Neural progenitor cell (in vitro differentiated cells): ENCODE measurements around the gene C1GALT1. TPM values are rescaled to one million over a fixed set of nuclear protein-coding genes. Genes with fewer than 3 reads are reported as not detected.

ENCODE experiments used
- DNase-seq: peaks from one replicate; pipeline ENCODE4 v3.0.0-alpha.2; 2016; ENCODE audit warnings: low spot score
- H2AFZ ChIP-seq: fragments of 200-600 bp; sonication (generic); replicated peaks from 2 replicates; pipeline ENCODE4 v1.6.1; 2016; ENCODE audit warnings: antibody characterized with exemption
- H3F3A ChIP-seq: fragments of 200-600 bp; sonication (generic); 2 replicates; pipeline ENCODE4 v1.6.1; 2016; ENCODE audit warnings: antibody characterized with exemption, low read depth
- H3K27ac ChIP-seq: fragments of 200-600 bp; sonication (generic); 2 replicates; pipeline ENCODE4 v1.5.1; 2016; ENCODE audit warnings: mild to moderate bottlenecking
- H3K27me3 ChIP-seq: fragments of 200-600 bp; sonication (generic); 2 replicates; pipeline ENCODE4 v1.6.1; 2016; ENCODE audit warnings: mild to moderate bottlenecking, moderate library complexity
- H3K36me3 ChIP-seq: fragments of 200-600 bp; sonication (generic); 2 replicates; pipeline ENCODE4 v1.5.1; 2016
- H3K4me1 ChIP-seq: fragments of 200-600 bp; sonication (generic); 2 replicates; pipeline ENCODE4 v1.6.1; 2016; ENCODE audit warnings: mixed run types
- H3K4me2 ChIP-seq: fragments of 200-600 bp; sonication (generic); 2 replicates; pipeline ENCODE4 v1.6.1; 2016
- H3K4me3 ChIP-seq: fragments of 200-600 bp; sonication (generic); 2 replicates; pipeline ENCODE4 v1.5.1; 2016
- H3K79me2 ChIP-seq: fragments of 200-600 bp; sonication (generic); 2 replicates; pipeline ENCODE4 v1.6.1; 2016; ENCODE audit warnings: low read depth
- H3K9ac ChIP-seq: fragments of 200-600 bp; sonication (generic); 2 replicates; pipeline ENCODE4 v1.6.1; 2016
- H3K9me3 ChIP-seq: fragments of 200-600 bp; sonication (generic); 2 replicates; pipeline ENCODE4 v1.5.1; 2016; ENCODE audit warnings: low read depth
- H4K20me1 ChIP-seq: fragments of 200-600 bp; sonication (generic); 2 replicates; pipeline ENCODE4 v1.6.1; 2016; ENCODE audit warnings: low read depth
- H3K27ac Mint-ChIP-seq: 3 replicates; pipeline ENCODE4 v1.8.0; 2021; ENCODE audit warnings: mixed read lengths
- H3K27me3 Mint-ChIP-seq: 2 replicates; pipeline ENCODE4 v1.8.0; 2022; ENCODE audit warnings: low read depth, mild to moderate bottlenecking, inconsistent platforms, moderate library complexity, mixed read lengths; ENCODE audit not compliant: insufficient read depth
- H3K36me3 Mint-ChIP-seq: 3 replicates; pipeline ENCODE4 v1.8.0; 2021; ENCODE audit warnings: mixed read lengths
- H3K4me1 Mint-ChIP-seq: 3 replicates; pipeline ENCODE4 v1.8.0; 2021; ENCODE audit warnings: mixed read lengths
- H3K4me3 Mint-ChIP-seq: 3 replicates; pipeline ENCODE4 v1.8.0; 2021; ENCODE audit warnings: mild to moderate bottlenecking, moderate library complexity, mixed read lengths
- H3K9me3 Mint-ChIP-seq: 3 replicates; pipeline ENCODE4 v1.8.0; 2020; ENCODE audit warnings: mixed read lengths
- EZH2 ChIP-seq: fragments of 200-600 bp; sonication (generic); IDR thresholded peaks from 2 replicates; pipeline ENCODE4 v1.6.1; 2017; ENCODE audit warnings: antibody characterized with exemption, mild to moderate bottlenecking, moderate library complexity
- EZH2phosphoT487 ChIP-seq: fragments of 200-600 bp; sonication (generic); IDR thresholded peaks from 2 replicates; pipeline ENCODE4 v1.6.1; 2017; ENCODE audit warnings: antibody characterized with exemption
- total RNA-seq: library from RNA; depleted of rRNA; stranded (reverse); fragments of >200 nt; gene quantifications from 2 replicates; pipeline ENCODE4 v1.2.3, GENCODE V29; 2015; ENCODE audit warnings: low replicate concordance
- TF ChIP-seq, protein P1 (sequence below): fragments of 200-600 bp; sonication (generic); IDR thresholded peaks from 2 replicates; pipeline ENCODE4 v1.5.1; 2017; ENCODE audit warnings: antibody characterized with exemption, mild to moderate bottlenecking

C1GALT1 gene
- total RNA-seq, 1 donor from 2014 or later = 59.2 TPM

DNA sequence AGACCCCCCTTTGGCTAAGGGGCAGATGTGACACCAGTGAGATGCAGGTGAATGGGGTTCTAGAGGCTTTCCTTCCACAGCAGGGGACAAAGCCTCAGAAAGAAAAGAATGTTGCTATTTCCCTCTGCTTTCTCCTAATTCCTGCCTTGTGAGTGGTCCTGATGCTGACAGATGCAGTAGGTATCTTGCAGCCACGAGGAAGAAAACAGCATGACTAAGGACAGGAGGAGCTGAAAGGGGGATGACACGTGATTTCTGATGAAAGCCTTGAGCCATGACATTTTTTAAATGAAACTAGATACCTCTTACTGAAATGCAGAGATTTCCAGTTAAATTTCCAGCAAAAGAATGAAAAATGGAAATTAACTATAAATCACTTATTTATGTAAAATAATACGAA lies 92.4 kb downstream of the C1GALT1 start:
- Histone ChIP-seq H2AFZ (no peak overlapping the region), H4K20me1 (no peaks in the 10 kb centered on the region), H3K79me2 (no peaks in the 10 kb centered on the region), H3K4me2 (no peak overlapping the region), H3F3A (no peaks in the 10 kb centered on the region), H3K4me3 (no peak overlapping the region), H3K9me3 (no peaks in the 10 kb centered on the region), H3K4me1 (peaks cover 6% of the 10 kb centered on the region), H3K9ac (no peak overlapping the region), H3K36me3 (no peaks in the 10 kb centered on the region), H3K27ac (no peak overlapping the region), H3K27me3 (no peaks in the 10 kb centered on the region)
- no peak overlapping the region for H3K27ac Mint-ChIP-seq
- peak; percentile 17 for DNase-seq
- no peak overlapping the region for H3K4me3 Mint-ChIP-seq
- no peaks in the 10 kb centered on the region for H3K27me3 Mint-ChIP-seq
- H3K9me3 Mint-ChIP-seq = no peaks in the 10 kb centered on the region
- no peaks in the 10 kb centered on the region for H3K36me3 Mint-ChIP-seq
- H3K4me1 Mint-ChIP-seq = peaks cover 2% of the 10 kb centered on the region
- TF ChIP-seq EZH2phosphoT487 (no peak), EZH2 (no peak)
- TF ChIP-seq, protein P1, sequence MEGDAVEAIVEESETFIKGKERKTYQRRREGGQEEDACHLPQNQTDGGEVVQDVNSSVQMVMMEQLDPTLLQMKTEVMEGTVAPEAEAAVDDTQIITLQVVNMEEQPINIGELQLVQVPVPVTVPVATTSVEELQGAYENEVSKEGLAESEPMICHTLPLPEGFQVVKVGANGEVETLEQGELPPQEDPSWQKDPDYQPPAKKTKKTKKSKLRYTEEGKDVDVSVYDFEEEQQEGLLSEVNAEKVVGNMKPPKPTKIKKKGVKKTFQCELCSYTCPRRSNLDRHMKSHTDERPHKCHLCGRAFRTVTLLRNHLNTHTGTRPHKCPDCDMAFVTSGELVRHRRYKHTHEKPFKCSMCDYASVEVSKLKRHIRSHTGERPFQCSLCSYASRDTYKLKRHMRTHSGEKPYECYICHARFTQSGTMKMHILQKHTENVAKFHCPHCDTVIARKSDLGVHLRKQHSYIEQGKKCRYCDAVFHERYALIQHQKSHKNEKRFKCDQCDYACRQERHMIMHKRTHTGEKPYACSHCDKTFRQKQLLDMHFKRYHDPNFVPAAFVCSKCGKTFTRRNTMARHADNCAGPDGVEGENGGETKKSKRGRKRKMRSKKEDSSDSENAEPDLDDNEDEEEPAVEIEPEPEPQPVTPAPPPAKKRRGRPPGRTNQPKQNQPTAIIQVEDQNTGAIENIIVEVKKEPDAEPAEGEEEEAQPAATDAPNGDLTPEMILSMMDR = no peak

GRCh38 chr7:7276161-7276560 lies 93.8 kb downstream of the C1GALT1 start:
- Histone ChIP-seq H3K4me1 (peaks cover 6% of the 10 kb centered on the region), H3K9ac (no peak overlapping the region), H3F3A (no peaks in the 10 kb centered on the region), H3K27me3 (no peaks in the 10 kb centered on the region), H3K9me3 (no peaks in the 10 kb centered on the region), H4K20me1 (no peaks in the 10 kb centered on the region), H3K4me2 (no peak overlapping the region), H3K36me3 (no peaks in the 10 kb centered on the region), H2AFZ (no peak overlapping the region), H3K27ac (no peak overlapping the region), H3K79me2 (no peaks in the 10 kb centered on the region), H3K4me3 (no peak overlapping the region)
- Mint-ChIP-seq H3K4me3 (no peak overlapping the region), H3K36me3 (no peaks in the 10 kb centered on the region), H3K9me3 (peaks cover 4% of the 10 kb centered on the region), H3K4me1 (peaks cover 2% of the 10 kb centered on the region), H3K27ac (no peak overlapping the region), H3K27me3 (peaks cover 2% of the 10 kb centered on the region)
- DNase-seq = no peak
- TF ChIP-seq EZH2 = no peak
- TF ChIP-seq EZH2phosphoT487 = no peak
- TF ChIP-seq, protein P1 = no peak

GRCh38 chr7:7290429-7291122 lies 108.2 kb downstream of the C1GALT1 start:
- DNase-seq = no peak
- H3K4me3 ChIP-seq = no peak overlapping the region
- H3K9ac ChIP-seq = no peak overlapping the region
- H3K36me3 ChIP-seq = no peaks in the 10 kb centered on the region
- Mint-ChIP-seq H3K4me3 (no peak overlapping the region), H3K4me1 (no peaks in the 10 kb centered on the region), H3K27ac (no peak overlapping the region), H3K27me3 (no peaks in the 10 kb centered on the region), H3K36me3 (no peaks in the 10 kb centered on the region), H3K9me3 (peaks cover 4% of the 10 kb centered on the region)
- H3K27me3 ChIP-seq = no peaks in the 10 kb centered on the region
- no peaks in the 10 kb centered on the region for H3K9me3 ChIP-seq
- no peaks in the 10 kb centered on the region for H3K79me2 ChIP-seq
- H3K4me2 ChIP-seq = no peak overlapping the region
- H3F3A ChIP-seq = no peaks in the 10 kb centered on the region
- no peak overlapping the region for H2AFZ ChIP-seq
- H3K27ac ChIP-seq = no peak overlapping the region
- H4K20me1 ChIP-seq = no peaks in the 10 kb centered on the region
- TF ChIP-seq EZH2phosphoT487 (no peak), EZH2 (no peak)
- TF ChIP-seq, protein P1 = no peak
- H3K4me1 ChIP-seq = no peaks in the 10 kb centered on the region
